Measurements from ENCODE around the gene TNRC6C.
"Not testable (repeated sequence)": the region's sequence is repeated elsewhere in the genome, so short reads cannot be mapped to it uniquely, and the experiment has no call there.

DNA sequence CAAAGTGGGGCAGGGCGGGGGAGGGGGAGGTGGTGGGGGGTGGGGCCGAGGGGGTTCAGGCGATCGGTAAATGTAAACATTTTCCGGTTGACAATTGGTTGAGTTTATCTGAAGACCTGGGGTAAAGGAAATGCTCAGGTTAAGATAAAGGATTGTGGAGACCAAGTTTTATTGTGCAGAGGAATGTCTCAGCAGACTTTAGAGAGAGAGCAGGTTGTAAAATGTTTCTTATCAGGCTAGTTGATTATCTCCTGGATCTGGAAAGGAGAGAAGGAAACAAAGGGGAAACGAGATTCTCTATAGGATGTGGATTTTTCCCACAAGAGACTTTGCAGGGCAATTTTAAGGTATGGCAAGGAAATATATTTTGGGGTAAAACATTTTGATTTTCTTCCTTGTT, 22.8 kb upstream of the TNRC6C start:
- TF ChIP-seq, protein P1, sequence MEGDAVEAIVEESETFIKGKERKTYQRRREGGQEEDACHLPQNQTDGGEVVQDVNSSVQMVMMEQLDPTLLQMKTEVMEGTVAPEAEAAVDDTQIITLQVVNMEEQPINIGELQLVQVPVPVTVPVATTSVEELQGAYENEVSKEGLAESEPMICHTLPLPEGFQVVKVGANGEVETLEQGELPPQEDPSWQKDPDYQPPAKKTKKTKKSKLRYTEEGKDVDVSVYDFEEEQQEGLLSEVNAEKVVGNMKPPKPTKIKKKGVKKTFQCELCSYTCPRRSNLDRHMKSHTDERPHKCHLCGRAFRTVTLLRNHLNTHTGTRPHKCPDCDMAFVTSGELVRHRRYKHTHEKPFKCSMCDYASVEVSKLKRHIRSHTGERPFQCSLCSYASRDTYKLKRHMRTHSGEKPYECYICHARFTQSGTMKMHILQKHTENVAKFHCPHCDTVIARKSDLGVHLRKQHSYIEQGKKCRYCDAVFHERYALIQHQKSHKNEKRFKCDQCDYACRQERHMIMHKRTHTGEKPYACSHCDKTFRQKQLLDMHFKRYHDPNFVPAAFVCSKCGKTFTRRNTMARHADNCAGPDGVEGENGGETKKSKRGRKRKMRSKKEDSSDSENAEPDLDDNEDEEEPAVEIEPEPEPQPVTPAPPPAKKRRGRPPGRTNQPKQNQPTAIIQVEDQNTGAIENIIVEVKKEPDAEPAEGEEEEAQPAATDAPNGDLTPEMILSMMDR (conservative IDR thresholded peaks at IDR 0.05): not testable (repeated sequence)
- not testable (repeated sequence) for TF ChIP-seq ZFX (IDR thresholded peaks at IDR 0.05)
